Uterus (tissue), 4 donors: Measurements from ENCODE around the gene ANXA3. TPM values are rescaled to one million over a fixed set of nuclear protein-coding genes. Genes with fewer than 3 reads are reported as not detected.
"Not testable (repeated sequence)": the region's sequence is repeated elsewhere in the genome, so short reads cannot be mapped to it uniquely, and the experiment has no call there.

Source experiments
- DNase-seq, 2 donors: peaks; one replicate each; pipeline ENCODE4 v3.0.0-alpha.2; 2019 to 2020
- H3K27ac ChIP-seq, 2 donors: fragments of 200-600 bp; sonication (generic); 1 replicate in 1 of 2; 2 replicates in 1 of 2; pipeline ENCODE4 v1.5.1; 2016 to 2018
- H3K27me3 ChIP-seq, 2 donors: fragments of 200-600 bp; sonication (generic); one replicate each; pipeline ENCODE4 v1.5.1; 2018 to 2019; ENCODE audit warnings: control low read depth in 1 of 2
- H3K36me3 ChIP-seq, 2 donors: fragments of 200-600 bp; sonication (generic); one replicate each; pipeline ENCODE4 v1.5.1; 2019; ENCODE audit warnings: control low read depth in 1 of 2
- H3K4me1 ChIP-seq, 2 donors: fragments of 200-600 bp; sonication (generic); one replicate each; pipeline ENCODE4 v1.5.1; 2018 to 2019; ENCODE audit warnings: control low read depth in 1 of 2
- H3K4me3 ChIP-seq, 2 donors: fragments of 200-600 bp; sonication (generic); 1 replicate in 1 of 2; 2 replicates in 1 of 2; pipeline ENCODE4 v1.5.1; 2018 to 2019; ENCODE audit warnings: mild to moderate bottlenecking in 1 of 2
- H3K9me3 ChIP-seq, 2 donors: fragments of 200-600 bp; sonication (generic); one replicate each; pipeline ENCODE4 v1.5.1; 2019; ENCODE audit warnings: control low read depth in 1 of 2
- CTCF ChIP-seq, 4 experiments: fragments of 200-600 bp in 2 of 4; fragments of 450-650 bp in 2 of 4; sonication (generic) in 2 of 4; IDR thresholded peaks; one replicate each; pipeline ENCODE4 v1.5.1; 2016 to 2019; ENCODE audit warnings: antibody characterized with exemption in 4 of 4, mild to moderate bottlenecking in 2 of 4, moderate library complexity in 1 of 4
- POLR2A ChIP-seq, 2 donors: fragments of 450-650 bp; IDR thresholded peaks; one replicate each; pipeline ENCODE4 v1.6.1; 2016; ENCODE audit warnings: antibody characterized with exemption in 2 of 2, mild to moderate bottlenecking in 1 of 2, moderate library complexity in 1 of 2
- intact Hi-C: fragments of 100-400 bp; cut with DNase I; formaldehyde crosslinking; loops from one replicate; pipeline ENCODE4 v1.15.1; 2023; ENCODE audit warnings: low total_unique reads
- total RNA-seq, 4 donors: library from RNA; depleted of rRNA in 3 of 4; stranded (reverse); fragments of >200 nt in 3 of 4; gene quantifications; one replicate each; pipeline versions ENCODE4 v1.1.0 to v1.2.4, GENCODE V29; 2014 to 2023
- donor health status: DM: yes; HTN: yes; CAD: no.

ANXA3 gene
- total RNA-seq, 4 donors from 2014 or later: 13.6 to 243 (median 23.4) TPM

GRCh38 chr4:78588894-78589545, 37.5 kb downstream of the ANXA3 start:
- DNase-seq: no peak
- Histone ChIP-seq H3K27ac (no peak overlapping the region), H3K9me3 (no peaks in the 10 kb centered on the region), H3K4me3 (no peak overlapping the region), H3K4me1 (no peaks in the 10 kb centered on the region), H3K36me3 (no peaks in the 10 kb centered on the region), H3K27me3 (no peaks in the 10 kb centered on the region)
- no peak for TF ChIP-seq POLR2A (IDR thresholded peaks at IDR 0.05)
- TF ChIP-seq CTCF (IDR thresholded peaks at IDR 0.05): no peak
- intact Hi-C loops: no loop called here

- DNase-seq: no peak
- no peaks in the 10 kb centered on the region for H3K9me3 ChIP-seq
- no peak for TF ChIP-seq POLR2A (IDR thresholded peaks at IDR 0.05)
- no peak for TF ChIP-seq CTCF (IDR thresholded peaks at IDR 0.05)
- no peak overlapping the region for H3K4me3 ChIP-seq
- no peaks in the 10 kb centered on the region for H3K4me1 ChIP-seq
- H3K36me3 ChIP-seq: no peaks in the 10 kb centered on the region
- intact Hi-C loops: no loop called here
- no peak overlapping the region for H3K27ac ChIP-seq
- H3K27me3 ChIP-seq: no peaks in the 10 kb centered on the region
These were observed 39.8 kb downstream of the ANXA3 start for GRCh38 chr4:78591404-78591803.

- no peaks in the 10 kb centered on the region for H3K36me3 ChIP-seq
- H3K4me1 ChIP-seq: no peaks in the 10 kb centered on the region
- no peaks in the 10 kb centered on the region for H3K9me3 ChIP-seq
- H3K4me3 ChIP-seq: no peak overlapping the region
- no peak for DNase-seq
- TF ChIP-seq CTCF (IDR thresholded peaks at IDR 0.05): no peak
- TF ChIP-seq POLR2A (IDR thresholded peaks at IDR 0.05): no peak
- intact Hi-C loops: no loop called here
- no peaks in the 10 kb centered on the region for H3K27me3 ChIP-seq
- H3K27ac ChIP-seq: no peak overlapping the region
These were observed 40.7 kb downstream of the ANXA3 start for GRCh38 chr4:78592088-78592783.

GRCh38 chr4:78596111-78596742, 44.7 kb downstream of the ANXA3 start:
- Histone ChIP-seq H3K4me3 (no peak overlapping the region), H3K27me3 (no peaks in the 10 kb centered on the region), H3K36me3 (no peaks in the 10 kb centered on the region), H3K27ac (no peak overlapping the region), H3K9me3 (no peaks in the 10 kb centered on the region), H3K4me1 (no peaks in the 10 kb centered on the region)
- intact Hi-C loops: no loop called here
- TF ChIP-seq POLR2A (IDR thresholded peaks at IDR 0.05) (no peak), CTCF (IDR thresholded peaks at IDR 0.05) (no peak)
- no peak for DNase-seq

- H3K27me3 ChIP-seq, intact Hi-C loops, H3K27ac ChIP-seq, H3K4me1 ChIP-seq, H3K9me3 ChIP-seq, H3K4me3 ChIP-seq, H3K36me3 ChIP-seq, DNase-seq: not testable (repeated sequence)
These were observed 46.9 kb downstream of the ANXA3 start for GRCh38 chr4:78598431-78598830.
